Liver (tissue), 3 donors: ENCODE measurements around the gene CERT1.

Experiments
- FOXA1 ChIP-seq: IDR thresholded peaks from 2 replicates; pipeline ENCODE4 v1.6.1; 2016; ENCODE audit warnings: antibody characterized with exemption
- TF ChIP-seq, protein P1 (sequence below): IDR thresholded peaks from 2 replicates; pipeline ENCODE4 v1.6.1; 2016; ENCODE audit warnings: antibody characterized with exemption
- TF ChIP-seq, protein P2 (sequence below): fragments of 150-350 bp; IDR thresholded peaks from 2 replicates; pipeline ENCODE4 v1.5.1; 2017; ENCODE audit warnings: improper control_type of control experiment, low read depth, low read length; ENCODE audit not compliant: missing input control
- donor health status: healthy.
- donor health status: healthy.

DNA sequence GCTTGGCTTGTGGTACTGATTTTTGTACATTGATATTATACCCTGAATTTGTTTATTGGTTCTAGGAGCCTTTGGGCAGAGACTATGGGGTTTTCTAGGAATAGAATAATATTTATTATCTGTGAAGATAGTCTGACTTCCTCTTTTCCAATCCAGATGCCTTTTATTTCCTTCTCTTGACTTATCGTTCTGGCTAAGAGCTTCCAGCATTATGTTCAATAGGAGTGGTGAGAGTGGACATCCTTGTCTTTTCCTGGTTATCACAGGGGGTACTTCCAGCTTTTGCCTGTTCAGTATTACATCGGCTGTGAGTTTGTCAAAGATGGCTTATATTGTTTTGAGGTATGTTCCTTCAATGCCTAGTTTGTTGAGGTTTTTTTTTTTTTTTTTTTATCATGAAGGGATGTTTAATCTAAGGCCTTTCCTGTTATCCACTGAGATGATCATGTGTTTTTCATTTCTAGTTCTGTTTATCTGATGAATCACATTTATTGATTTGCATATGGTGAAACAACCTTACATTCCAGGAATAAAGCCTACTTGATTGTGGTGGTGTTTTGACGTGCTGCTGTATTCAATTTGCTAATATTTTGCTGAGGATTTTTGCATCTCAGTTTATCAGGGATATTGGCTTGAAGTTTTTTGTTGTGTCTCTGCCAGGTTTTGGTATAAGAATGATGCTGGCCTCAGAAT lies 77.5 kb downstream of the CERT1 start:
- TF ChIP-seq, protein P1, sequence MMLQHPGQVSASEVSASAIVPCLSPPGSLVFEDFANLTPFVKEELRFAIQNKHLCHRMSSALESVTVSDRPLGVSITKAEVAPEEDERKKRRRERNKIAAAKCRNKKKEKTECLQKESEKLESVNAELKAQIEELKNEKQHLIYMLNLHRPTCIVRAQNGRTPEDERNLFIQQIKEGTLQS = no peak
- TF ChIP-seq, protein P2, sequence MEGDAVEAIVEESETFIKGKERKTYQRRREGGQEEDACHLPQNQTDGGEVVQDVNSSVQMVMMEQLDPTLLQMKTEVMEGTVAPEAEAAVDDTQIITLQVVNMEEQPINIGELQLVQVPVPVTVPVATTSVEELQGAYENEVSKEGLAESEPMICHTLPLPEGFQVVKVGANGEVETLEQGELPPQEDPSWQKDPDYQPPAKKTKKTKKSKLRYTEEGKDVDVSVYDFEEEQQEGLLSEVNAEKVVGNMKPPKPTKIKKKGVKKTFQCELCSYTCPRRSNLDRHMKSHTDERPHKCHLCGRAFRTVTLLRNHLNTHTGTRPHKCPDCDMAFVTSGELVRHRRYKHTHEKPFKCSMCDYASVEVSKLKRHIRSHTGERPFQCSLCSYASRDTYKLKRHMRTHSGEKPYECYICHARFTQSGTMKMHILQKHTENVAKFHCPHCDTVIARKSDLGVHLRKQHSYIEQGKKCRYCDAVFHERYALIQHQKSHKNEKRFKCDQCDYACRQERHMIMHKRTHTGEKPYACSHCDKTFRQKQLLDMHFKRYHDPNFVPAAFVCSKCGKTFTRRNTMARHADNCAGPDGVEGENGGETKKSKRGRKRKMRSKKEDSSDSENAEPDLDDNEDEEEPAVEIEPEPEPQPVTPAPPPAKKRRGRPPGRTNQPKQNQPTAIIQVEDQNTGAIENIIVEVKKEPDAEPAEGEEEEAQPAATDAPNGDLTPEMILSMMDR = no peak
- TF ChIP-seq FOXA1 = no peak
